ENCODE results near the gene IL1F10.

- TF ChIP-seq GATA3 (IDR thresholded peaks at IDR 0.05; ENCODE audit: low read depth, low read length) (no peak), GATA2 (IDR thresholded peaks at IDR 0.05; ENCODE audit: low read depth, low read length) (no peak)
These were observed 28.1 kb upstream of the IL1F10 start for GRCh38 chr2:113039719-113040118.

All from SH-SY5Y (cell line).